Left cardiac atrium (tissue), 4 donors: ENCODE data around the gene FLNC. TPM values are rescaled to one million over a fixed set of nuclear protein-coding genes. Genes with fewer than 3 reads are reported as not detected.

ENCODE experiments used
- ATAC-seq, 2 donors: fragments of 200-7000 bp; cut with Tn5 transposase; one replicate each; pipeline ENCODE4 v1.9.1; 2020; ENCODE audit warnings: mild to moderate bottlenecking in 2 of 2, moderate library complexity in 2 of 2
- DNase-seq: peaks from one replicate; pipeline ENCODE4 v3.0.0-alpha.2; 2020
- intact Hi-C, 2 donors: fragments of 100-400 bp; cut with DNase I; formaldehyde crosslinking; loops; one replicate each; pipeline versions ENCODE4 v1.14.1 to v1.15.1; 2022 to 2023
- total RNA-seq, 2 donors: library from RNA; stranded (reverse); fragmentation: NEBNext Ultra II Directional; extraction: Animal tissue kit (Norgen Biotek cat#: 25700); gene quantifications; one replicate each; pipeline ENCODE4 v1.2.1, GENCODE V29; 2021
- donor health status: DM: no; HTN: yes; CAD: no.
- donor health status: DM: no; HTN: yes; CAD: no; lungs with severe emphysema.
- donor health status: DM: yes; HTN: yes; CAD: no.
- donor health status: Dilated cardiomyopathy.

FLNC gene
- total RNA-seq, 2 donors from 2014 or later, result 226 to 257 TPM

DNA sequence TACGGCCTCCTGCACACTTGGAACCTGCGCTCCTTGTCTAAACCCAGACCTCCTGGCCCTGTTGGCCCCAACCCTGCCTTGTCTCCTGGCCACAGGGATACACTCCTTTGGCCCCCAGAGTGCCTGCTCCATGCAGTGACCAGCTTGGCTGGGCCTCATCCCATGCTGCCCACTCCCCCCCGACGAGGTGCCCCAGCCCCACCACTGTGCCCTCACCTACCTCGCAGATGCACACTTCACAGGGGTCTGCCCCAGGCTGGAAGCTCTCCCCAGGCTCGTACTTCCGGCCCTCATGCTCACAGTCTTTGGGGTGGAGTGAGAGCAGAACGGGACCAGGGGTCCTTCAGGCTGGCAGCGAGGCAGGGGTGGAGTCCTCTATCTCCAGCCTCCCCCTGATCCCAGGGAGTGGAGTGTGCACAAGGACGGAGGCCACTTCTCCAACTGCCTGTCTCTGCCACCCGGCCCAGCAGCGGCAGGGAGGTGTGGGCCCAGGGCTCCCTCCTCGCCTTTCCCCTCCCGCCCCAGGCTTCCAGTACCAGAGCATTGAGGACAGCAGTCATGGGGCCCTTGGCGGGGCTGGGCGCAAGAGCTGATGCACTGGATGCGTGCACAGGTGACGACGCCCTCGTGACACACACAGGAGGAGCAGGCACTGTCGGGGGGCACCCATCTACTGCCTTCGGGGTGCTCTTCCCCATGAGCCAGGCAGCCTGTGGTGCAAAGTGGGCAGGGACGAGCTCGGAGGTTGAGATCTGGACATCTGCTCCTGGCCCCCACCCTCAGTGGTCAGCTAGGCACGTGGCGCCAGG is 54.6 kb downstream of the FLNC start:
- no peak for DNase-seq
- no peak for ATAC-seq
- intact Hi-C loops, result loop anchor here (5.0 to 10.0 kb wide), 3 partner anchors 270 to 410 kb away; partner anchors contain the start of gene METTL2B (in 1 of the 2)

DNA sequence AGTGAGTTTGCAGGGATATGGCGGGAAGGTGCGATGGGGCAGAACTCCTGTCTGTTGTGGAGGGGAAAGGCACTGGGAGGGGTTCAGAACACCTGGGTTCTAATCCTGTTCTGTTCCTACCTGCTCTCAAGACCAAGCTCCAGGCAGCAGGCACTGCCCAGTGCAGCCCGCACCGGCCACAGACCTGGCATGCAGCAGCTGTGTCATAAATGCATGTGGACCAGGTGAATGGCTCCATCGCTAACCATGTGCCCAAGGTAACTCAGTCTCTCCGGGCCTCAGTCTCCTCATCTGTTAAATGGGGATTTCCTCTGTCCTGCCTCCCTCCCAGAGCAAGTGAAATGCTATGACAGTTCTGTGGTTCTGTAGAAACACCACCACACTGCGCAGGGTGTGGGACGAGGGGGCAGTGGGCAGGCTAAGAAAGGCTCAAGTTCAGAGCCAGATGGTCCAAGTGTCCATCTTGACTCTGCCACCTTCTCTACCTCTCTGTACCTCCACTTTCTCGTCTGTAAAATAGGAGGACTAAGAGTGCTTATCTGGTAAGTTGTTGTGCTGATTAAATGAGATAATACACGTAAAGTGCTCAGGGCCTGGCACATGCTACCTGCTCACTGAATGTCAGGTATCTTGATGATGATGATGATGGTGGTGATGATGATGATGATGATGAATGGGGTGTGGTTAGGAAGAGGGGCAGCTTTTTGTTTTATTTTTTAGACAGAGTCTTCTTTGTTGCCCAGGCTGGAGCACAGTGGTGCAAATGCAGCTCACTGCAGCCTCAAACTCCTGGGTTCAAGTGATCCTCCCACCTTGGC is 55.4 kb downstream of the FLNC start:
- intact Hi-C loops, result loop anchor here (10.0 kb wide), 2 partner anchors 271 to 411 kb away; partner anchors contain the start of gene METTL2B (in 1 of the 2)
- ATAC-seq, result no peak
- peak; percentile 4 for DNase-seq

- no peak for ATAC-seq
- peak; percentile 11 for DNase-seq
- intact Hi-C loops, result loop anchor here (10.0 kb wide), 2 partner anchors 272 to 412 kb away; partner anchors contain the start of gene METTL2B (in 1 of the 2)
Observed at GRCh38 chr7:128886391-128887168, 56.4 kb downstream of the FLNC start.

GRCh38 chr7:128887169-128888038 is 57.2 kb downstream of the FLNC start:
- ATAC-seq, result no peak
- DNase-seq, result peak; percentile 4
- intact Hi-C loops, result loop anchor here (10.0 kb wide), 2 partner anchors 273 to 413 kb away; partner anchors contain the start of gene METTL2B (in 1 of the 2)

DNA sequence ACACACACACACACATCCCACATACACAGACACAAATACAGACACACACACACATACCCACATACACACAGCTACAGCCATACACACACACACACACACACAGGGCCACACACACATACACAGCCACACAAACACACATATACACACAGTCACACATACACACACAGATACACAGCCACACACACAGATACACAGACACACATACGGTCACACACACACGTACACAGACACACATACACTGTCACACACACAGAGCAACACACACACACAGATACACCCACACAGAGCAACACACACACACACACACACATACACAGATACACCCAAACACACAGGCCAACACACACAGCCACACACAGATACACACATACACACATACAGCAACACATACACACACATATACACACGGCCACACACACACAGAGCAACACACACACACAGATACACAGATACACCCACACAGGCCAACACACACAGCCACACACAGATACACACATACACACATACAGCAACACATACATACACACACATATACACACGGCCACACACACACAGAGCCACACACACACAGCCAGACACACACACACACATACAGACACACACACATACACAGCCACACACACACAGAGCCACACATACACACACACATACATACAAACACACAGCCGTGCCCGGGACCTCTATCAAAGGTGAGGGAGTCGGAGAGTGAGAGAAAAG is 58.0 kb downstream of the FLNC start:
- DNase-seq, result peak; percentile 13
- ATAC-seq, result no peak
- intact Hi-C loops, result loop anchor here (10.0 kb wide), 2 partner anchors 273 to 413 kb away; partner anchors contain the start of gene METTL2B (in 1 of the 2)

DNA sequence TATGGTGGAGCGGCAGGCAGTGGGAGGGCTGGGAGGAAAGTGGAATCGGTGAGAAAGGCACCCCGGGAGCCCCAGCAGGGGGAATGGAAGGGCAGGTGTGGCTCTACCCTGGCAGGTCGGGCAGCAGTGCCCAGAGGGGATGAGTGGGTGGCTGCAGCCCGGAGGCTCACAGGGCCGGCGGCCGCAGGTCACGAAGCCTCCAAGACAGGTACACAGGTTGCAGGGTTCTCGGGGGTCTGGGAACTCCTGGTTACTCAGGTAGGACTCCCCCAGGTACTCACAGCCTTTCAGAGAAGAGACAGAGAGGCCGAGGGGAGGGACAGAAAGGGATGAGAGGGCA is 58.5 kb downstream of the FLNC start:
- intact Hi-C loops, result loop anchor here (10.0 kb wide), 2 partner anchors 274 to 414 kb away; partner anchors contain the start of gene METTL2B (in 1 of the 2)
- ATAC-seq, result no peak
- no peak for DNase-seq

DNA sequence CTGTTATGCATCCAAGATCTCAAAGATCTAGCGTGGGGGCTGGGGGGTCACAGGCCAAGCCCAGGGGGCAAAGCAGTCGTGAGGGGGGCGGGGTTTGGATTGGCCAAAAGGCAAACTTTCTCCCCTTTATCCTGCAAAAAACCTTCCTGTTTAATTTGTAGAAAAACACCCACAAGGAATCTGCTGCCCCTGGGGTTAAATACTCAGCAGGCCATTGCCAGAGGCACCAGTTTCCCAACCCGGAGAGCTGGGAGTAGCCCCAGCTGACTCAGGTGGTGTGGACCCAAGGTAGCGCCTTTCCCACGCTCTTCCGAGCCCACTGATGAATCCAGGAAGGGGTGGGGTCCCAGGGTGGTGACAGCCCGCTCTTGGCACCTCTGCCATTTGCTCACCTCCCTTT is 58.9 kb downstream of the FLNC start:
- DNase-seq, result peak; percentile 17
- no peak for ATAC-seq
- intact Hi-C loops, result loop anchor here (10.0 kb wide), 2 partner anchors 274 to 414 kb away; partner anchors contain the start of gene METTL2B (in 1 of the 2)

GRCh38 chr7:128890306-128891109 is 60.3 kb downstream of the FLNC start:
- intact Hi-C loops, result no loop called here
- peak; percentile 20 to 41 for ATAC-seq
- peak; percentile 60 for DNase-seq

GRCh38 chr7:128891110-128891941 is 61.1 kb downstream of the FLNC start:
- DNase-seq (peak; percentile 21), ATAC-seq (peak; percentile 5 to 7)
- intact Hi-C loops, result no loop called here

- DNase-seq (peak; percentile 6), ATAC-seq (no peak)
- intact Hi-C loops, result no loop called here
Observed at GRCh38 chr7:128891942-128892269, 61.7 kb downstream of the FLNC start.

- DNase-seq (peak; percentile 11), ATAC-seq (no peak)
- intact Hi-C loops, result no loop called here
Observed at GRCh38 chr7:128892521-128893250, 62.5 kb downstream of the FLNC start.

DNA sequence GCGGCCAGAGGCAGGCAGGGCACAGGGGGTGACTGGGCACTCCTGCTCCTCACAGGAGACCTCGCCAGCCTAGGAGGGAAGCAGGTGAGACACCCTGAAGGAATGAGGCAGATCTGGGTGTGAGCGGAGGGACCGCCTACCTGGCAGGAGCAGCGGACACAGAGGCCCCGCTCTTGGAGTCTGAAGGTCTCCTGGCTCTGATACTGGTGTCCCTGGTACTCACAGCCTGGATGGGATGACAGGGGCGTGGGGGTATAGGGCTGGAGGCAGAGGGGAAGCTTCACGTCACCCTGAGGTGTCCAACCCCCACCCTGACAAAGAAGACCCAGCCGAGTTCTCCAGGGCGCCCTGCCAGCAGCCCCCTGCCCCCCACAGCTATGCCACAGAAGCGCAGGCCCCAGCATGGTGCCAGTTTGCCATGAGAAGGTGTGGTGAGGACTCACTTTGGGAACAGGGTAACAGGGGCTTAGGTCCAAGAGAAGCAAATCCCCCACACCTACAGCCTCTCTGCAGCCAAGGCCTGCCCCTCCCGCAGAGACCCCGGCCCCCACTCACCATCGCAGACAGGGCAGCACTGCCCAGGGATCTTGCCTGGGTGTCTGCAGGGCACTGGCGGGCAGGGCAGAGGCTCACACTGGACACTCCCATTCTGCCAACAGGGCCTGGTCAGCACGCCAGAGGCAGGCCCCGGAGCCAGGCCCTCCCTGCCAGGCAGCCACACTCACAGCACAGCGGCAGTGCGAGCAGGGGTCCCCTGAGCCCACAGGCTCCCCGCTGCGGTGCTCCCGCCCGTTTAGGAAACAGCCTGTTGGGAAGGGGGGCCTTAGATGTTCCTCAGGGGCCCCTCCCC is 63.3 kb downstream of the FLNC start:
- DNase-seq (peak; percentile 18), ATAC-seq (no peak)
- intact Hi-C loops, result no loop called here

- ATAC-seq (no peak), DNase-seq (peak; percentile 13)
- intact Hi-C loops, result no loop called here
Observed at GRCh38 chr7:128894101-128894440, 63.9 kb downstream of the FLNC start.

GRCh38 chr7:128895320-128895719 is 65.1 kb downstream of the FLNC start:
- DNase-seq (peak; percentile 3), ATAC-seq (no peak)
- intact Hi-C loops, result no loop called here
